IPS-20b (cell line): ENCODE measurements around the gene SCAMP5.

Experiments used
- H3K27ac ChIP-seq: one replicate; pipeline ENCODE4 v1.5.1; 2013; ENCODE audit warnings: low read length
- H3K27me3 ChIP-seq: 2 replicates; pipeline ENCODE4 v1.6.1; 2013; ENCODE audit warnings: mild to moderate bottlenecking, low read length, inconsistent platforms; ENCODE audit not compliant: insufficient read depth
- H3K36me3 ChIP-seq: 2 replicates; pipeline ENCODE4 v1.6.1; 2013; ENCODE audit warnings: low read depth, mild to moderate bottlenecking, inconsistent platforms, low read length, moderate library complexity; ENCODE audit not compliant: insufficient read depth
- H3K4me1 ChIP-seq: 2 replicates; pipeline ENCODE4 v1.6.1; 2013; ENCODE audit warnings: mild to moderate bottlenecking, control low read depth, inconsistent platforms, low read length, moderate library complexity; ENCODE audit not compliant: insufficient read depth
- H3K4me3 ChIP-seq: 2 replicates; pipeline ENCODE4 v1.5.1; 2013; ENCODE audit warnings: mild to moderate bottlenecking, low read length, inconsistent platforms
- H3K9ac ChIP-seq: 2 replicates; pipeline ENCODE4 v1.6.1; 2013; ENCODE audit warnings: low read depth, mild to moderate bottlenecking, inconsistent platforms, low read length, moderate library complexity
- H3K9me3 ChIP-seq: 2 replicates; pipeline ENCODE4 v1.6.1; 2013; ENCODE audit warnings: mild to moderate bottlenecking, low read depth, low read length, inconsistent platforms; ENCODE audit not compliant: insufficient read depth

The SCAMP5 gene

GRCh38 chr15:75063889-75064288 is 68.5 kb downstream of the SCAMP5 start:
- Histone ChIP-seq H3K4me1 (no peaks in the 10 kb centered on the region), H3K27ac (no peak overlapping the region), H3K4me3 (no peak overlapping the region), H3K36me3 (no peaks in the 10 kb centered on the region), H3K27me3 (no peaks in the 10 kb centered on the region), H3K9ac (no peak overlapping the region), H3K9me3 (peaks cover 11% of the 10 kb centered on the region; the same call in 1 of the 2 replicates)

DNA sequence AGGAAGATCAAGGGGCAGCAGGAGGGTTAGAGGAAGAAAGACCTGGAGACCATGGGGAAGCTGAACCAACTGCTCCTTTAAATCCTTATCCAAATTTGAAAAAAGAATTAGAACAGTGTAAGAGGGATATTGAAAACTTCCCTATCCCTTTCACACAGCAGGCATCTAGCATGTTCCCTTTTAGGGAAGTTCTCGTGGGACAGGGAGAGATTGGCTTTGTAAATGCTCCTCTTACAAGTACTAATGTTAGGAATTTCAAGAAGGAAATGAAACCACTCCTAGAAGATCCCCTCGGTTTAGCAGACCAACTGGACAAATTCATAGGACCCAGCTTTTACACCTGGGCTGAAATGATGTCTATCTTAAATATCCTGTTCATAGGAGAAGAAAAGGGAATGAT is 69.5 kb downstream of the SCAMP5 start:
- Histone ChIP-seq H3K27ac (no peak overlapping the region), H3K9me3 (peaks cover 11% of the 10 kb centered on the region; the same call in 1 of the 2 replicates), H3K9ac (no peak overlapping the region), H3K4me1 (no peaks in the 10 kb centered on the region), H3K4me3 (no peak overlapping the region), H3K36me3 (no peaks in the 10 kb centered on the region), H3K27me3 (no peaks in the 10 kb centered on the region)

- H3K9me3 ChIP-seq: peaks cover 11% of the 10 kb centered on the region; the same call in 1 of the 2 replicates
- H3K4me1 ChIP-seq: no peaks in the 10 kb centered on the region
- no peaks in the 10 kb centered on the region for H3K36me3 ChIP-seq
- H3K27ac ChIP-seq: no peak overlapping the region
- no peak overlapping the region for H3K4me3 ChIP-seq
- no peak overlapping the region for H3K9ac ChIP-seq
- H3K27me3 ChIP-seq: no peaks in the 10 kb centered on the region
Measured at GRCh38 chr15:75065467-75065850, 70.1 kb downstream of the SCAMP5 start.

- H3K27me3 ChIP-seq: no peaks in the 10 kb centered on the region
- peaks cover 11% of the 10 kb centered on the region; the same call in 1 of the 2 replicates for H3K9me3 ChIP-seq
- no peaks in the 10 kb centered on the region for H3K4me1 ChIP-seq
- no peak overlapping the region for H3K27ac ChIP-seq
- no peak overlapping the region for H3K4me3 ChIP-seq
- H3K36me3 ChIP-seq: no peaks in the 10 kb centered on the region
- no peak overlapping the region for H3K9ac ChIP-seq
Measured at GRCh38 chr15:75065851-75066509, 70.6 kb downstream of the SCAMP5 start.

DNA sequence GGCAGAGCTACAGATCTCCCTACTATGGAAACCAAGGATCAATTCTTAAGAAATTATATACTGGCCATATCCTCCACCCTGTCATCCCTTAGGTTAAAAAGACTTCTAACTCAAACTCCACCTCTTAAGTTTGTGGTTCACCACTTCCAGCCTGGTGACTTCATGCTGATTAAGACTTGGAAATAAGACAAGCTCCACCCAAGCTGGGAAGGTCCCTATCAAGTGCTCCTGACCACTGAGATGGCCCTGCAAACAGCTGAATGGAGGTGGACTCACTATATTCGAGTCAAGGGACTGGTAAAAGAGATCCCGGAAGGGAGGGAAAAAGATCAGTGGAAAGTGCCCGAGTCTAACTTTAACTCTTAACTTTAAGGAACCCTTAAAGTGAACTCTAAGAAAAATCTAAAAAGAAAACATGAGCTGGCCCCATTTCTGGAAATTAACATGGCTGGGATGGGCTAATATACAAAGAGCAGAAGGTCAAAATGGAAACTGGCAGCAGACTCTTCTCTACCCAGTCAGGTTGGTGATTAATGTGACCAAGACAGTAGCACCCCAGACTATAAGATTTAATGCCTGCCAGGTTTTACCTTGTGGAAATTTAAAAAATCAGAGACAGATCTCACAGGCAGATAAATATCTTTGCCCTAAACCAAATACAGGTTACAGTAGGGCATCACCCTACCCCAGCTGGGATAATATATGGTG is 71.9 kb downstream of the SCAMP5 start:
- Histone ChIP-seq H3K27me3 (no peaks in the 10 kb centered on the region), H3K27ac (no peak overlapping the region), H3K9me3 (peaks cover 11% of the 10 kb centered on the region; the same call in 1 of the 2 replicates), H3K36me3 (no peaks in the 10 kb centered on the region), H3K4me3 (no peak overlapping the region), H3K4me1 (no peaks in the 10 kb centered on the region), H3K9ac (no peak overlapping the region)

- Histone ChIP-seq H3K36me3 (no peaks in the 10 kb centered on the region), H3K9ac (no peak overlapping the region)
Measured at GRCh38 chr15:75068748-75069147, 73.4 kb downstream of the SCAMP5 start.

GRCh38 chr15:75069301-75069925 is 74.0 kb downstream of the SCAMP5 start:
- Histone ChIP-seq H3K9ac (no peak overlapping the region), H3K9me3 (peaks cover 11% of the 10 kb centered on the region; the same call in 1 of the 2 replicates), H3K27me3 (no peaks in the 10 kb centered on the region), H3K36me3 (no peaks in the 10 kb centered on the region), H3K4me1 (no peaks in the 10 kb centered on the region), H3K4me3 (no peak overlapping the region), H3K27ac (no peak overlapping the region)

More at GRCh38 chr15:75068748-75069147, 73.4 kb downstream of the SCAMP5 start:
- H3K27ac ChIP-seq: no peak overlapping the region
- no peaks in the 10 kb centered on the region for H3K4me1 ChIP-seq
- no peak overlapping the region for H3K4me3 ChIP-seq
- H3K27me3 ChIP-seq: no peaks in the 10 kb centered on the region
- H3K9me3 ChIP-seq: peaks cover 11% of the 10 kb centered on the region; the same call in 1 of the 2 replicates

GRCh38 chr15:75070674-75071073 is 75.3 kb downstream of the SCAMP5 start:
- H3K27ac ChIP-seq: no peak overlapping the region
- no peaks in the 10 kb centered on the region for H3K27me3 ChIP-seq
- H3K4me1 ChIP-seq: no peaks in the 10 kb centered on the region
- H3K36me3 ChIP-seq: no peaks in the 10 kb centered on the region
- H3K9me3 ChIP-seq: peaks cover 11% of the 10 kb centered on the region; the same call in 1 of the 2 replicates
- no peak overlapping the region for H3K4me3 ChIP-seq
- no peak overlapping the region for H3K9ac ChIP-seq
